ENCODE data around the gene RPA4.

DNA sequence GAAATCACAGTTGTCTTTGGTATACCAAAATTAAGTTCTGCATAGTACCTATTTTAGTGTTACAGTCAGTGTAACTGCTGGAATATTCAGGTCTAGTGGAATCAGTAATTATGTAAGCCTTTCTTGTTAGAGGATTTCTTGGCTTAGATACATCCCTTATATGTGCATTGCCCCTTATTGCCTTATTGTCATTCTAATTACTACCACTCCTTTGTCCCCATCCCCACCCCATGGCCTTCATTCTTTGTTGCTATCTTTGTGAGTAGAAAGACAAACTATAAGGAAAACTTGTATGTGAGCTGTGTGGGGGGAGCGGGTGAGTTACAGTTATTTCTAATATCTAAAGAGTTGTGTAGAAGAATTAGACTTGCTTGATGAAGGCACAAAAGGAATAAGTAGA, 36.9 kb upstream of the RPA4 start:
- TF ChIP-seq FOXP4 (CRISPR knock-in tag; IDR thresholded peaks at IDR 0.05) (no peak), FOXK1 (CRISPR knock-in tag; IDR thresholded peaks at IDR 0.05) (no peak), JUN (CRISPR knock-in tag; IDR thresholded peaks at IDR 0.05) (no peak), ZNF512 (CRISPR knock-in tag; IDR thresholded peaks at IDR 0.05; ENCODE audit: borderline replicate concordance) (no peak), NR1H2 (CRISPR knock-in tag; IDR thresholded peaks at IDR 0.05) (no peak), SP1 (CRISPR knock-in tag; conservative IDR thresholded peaks at IDR 0.05) (no peak)
- TF ChIP-seq, protein P1, sequence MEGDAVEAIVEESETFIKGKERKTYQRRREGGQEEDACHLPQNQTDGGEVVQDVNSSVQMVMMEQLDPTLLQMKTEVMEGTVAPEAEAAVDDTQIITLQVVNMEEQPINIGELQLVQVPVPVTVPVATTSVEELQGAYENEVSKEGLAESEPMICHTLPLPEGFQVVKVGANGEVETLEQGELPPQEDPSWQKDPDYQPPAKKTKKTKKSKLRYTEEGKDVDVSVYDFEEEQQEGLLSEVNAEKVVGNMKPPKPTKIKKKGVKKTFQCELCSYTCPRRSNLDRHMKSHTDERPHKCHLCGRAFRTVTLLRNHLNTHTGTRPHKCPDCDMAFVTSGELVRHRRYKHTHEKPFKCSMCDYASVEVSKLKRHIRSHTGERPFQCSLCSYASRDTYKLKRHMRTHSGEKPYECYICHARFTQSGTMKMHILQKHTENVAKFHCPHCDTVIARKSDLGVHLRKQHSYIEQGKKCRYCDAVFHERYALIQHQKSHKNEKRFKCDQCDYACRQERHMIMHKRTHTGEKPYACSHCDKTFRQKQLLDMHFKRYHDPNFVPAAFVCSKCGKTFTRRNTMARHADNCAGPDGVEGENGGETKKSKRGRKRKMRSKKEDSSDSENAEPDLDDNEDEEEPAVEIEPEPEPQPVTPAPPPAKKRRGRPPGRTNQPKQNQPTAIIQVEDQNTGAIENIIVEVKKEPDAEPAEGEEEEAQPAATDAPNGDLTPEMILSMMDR (IDR thresholded peaks at IDR 0.05), result no peak
- TF ChIP-seq, protein P2, sequence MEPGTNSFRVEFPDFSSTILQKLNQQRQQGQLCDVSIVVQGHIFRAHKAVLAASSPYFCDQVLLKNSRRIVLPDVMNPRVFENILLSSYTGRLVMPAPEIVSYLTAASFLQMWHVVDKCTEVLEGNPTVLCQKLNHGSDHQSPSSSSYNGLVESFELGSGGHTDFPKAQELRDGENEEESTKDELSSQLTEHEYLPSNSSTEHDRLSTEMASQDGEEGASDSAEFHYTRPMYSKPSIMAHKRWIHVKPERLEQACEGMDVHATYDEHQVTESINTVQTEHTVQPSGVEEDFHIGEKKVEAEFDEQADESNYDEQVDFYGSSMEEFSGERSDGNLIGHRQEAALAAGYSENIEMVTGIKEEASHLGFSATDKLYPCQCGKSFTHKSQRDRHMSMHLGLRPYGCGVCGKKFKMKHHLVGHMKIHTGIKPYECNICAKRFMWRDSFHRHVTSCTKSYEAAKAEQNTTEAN (CRISPR knock-in tag; IDR thresholded peaks at IDR 0.05), result no peak
